RWPE2 (cell line): ENCODE data around the gene UBR4.

Experiments used
- ATAC-seq: fragments of 200-7000 bp; cut with Tn5 transposase; 3 replicates; pipeline ENCODE4 v1.9.1; 2021; ENCODE audit warnings: low read depth
- DNase-seq: peaks from one replicate; pipeline ENCODE4 v3.0.0-alpha.2; 2020; ENCODE audit warnings: low spot score
- H3K27ac ChIP-seq: fragments of 450-650 bp; 2 replicates; pipeline ENCODE4 v1.5.1; 2017; ENCODE audit warnings: mild to moderate bottlenecking; ENCODE audit not compliant: poor library complexity, severe bottlenecking
- H3K27me3 ChIP-seq: fragments of 250-450 bp; sonication (Bioruptor Pico); 2 replicates; pipeline ENCODE4 v1.5.1; 2021; ENCODE audit warnings: mild to moderate bottlenecking, moderate library complexity; ENCODE audit not compliant: insufficient read depth, poor library complexity, severe bottlenecking
- H3K36me3 ChIP-seq: fragments of 250-450 bp; sonication (Bioruptor Pico); 2 replicates; pipeline ENCODE4 v1.5.1; 2020; ENCODE audit warnings: low read depth, mild to moderate bottlenecking, moderate library complexity
- H3K4me1 ChIP-seq: fragments of 250-450 bp; sonication (Bioruptor Pico); 2 replicates; pipeline ENCODE4 v1.5.1; 2021; ENCODE audit warnings: mild to moderate bottlenecking, moderate library complexity; ENCODE audit not compliant: insufficient read depth, poor library complexity, severe bottlenecking
- H3K4me3 ChIP-seq: fragments of 250-450 bp; sonication (Bioruptor Pico); 2 replicates; pipeline ENCODE4 v1.5.1; 2021; ENCODE audit warnings: mild to moderate bottlenecking, moderate library complexity; ENCODE audit not compliant: severe bottlenecking
- H3K9me3 ChIP-seq: fragments of 250-450 bp; sonication (Bioruptor Pico); 2 replicates; pipeline ENCODE4 v1.5.1; 2021; ENCODE audit warnings: mild to moderate bottlenecking, moderate library complexity; ENCODE audit not compliant: severe bottlenecking
- TF ChIP-seq, protein P1 (sequence below): fragments of 450-650 bp; IDR thresholded peaks from one replicate; pipeline ENCODE4 v1.5.1; 2017; ENCODE audit warnings: mild to moderate bottlenecking, moderate library complexity; ENCODE audit not compliant: poor library complexity, severe bottlenecking

The UBR4 gene

DNA sequence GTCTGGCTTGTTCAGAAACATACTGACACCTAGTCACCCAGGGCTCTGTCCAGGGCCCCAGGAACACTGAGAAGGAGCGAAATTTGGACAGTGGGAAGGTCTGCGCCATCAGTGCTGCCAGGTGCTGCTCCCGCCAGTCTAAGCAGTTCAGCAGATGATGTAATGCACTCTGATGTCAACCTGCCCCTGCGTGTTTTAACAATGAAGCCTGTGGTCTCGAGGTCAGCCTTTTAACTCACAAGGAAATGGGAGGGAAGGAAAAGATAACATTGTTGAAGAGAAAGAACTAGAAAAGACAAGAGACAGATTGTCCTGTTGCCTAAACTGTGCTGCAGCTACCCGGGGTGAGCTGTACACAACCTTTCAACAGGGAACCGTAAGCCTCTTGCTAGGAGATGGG lies 127.0 kb downstream of the UBR4 start:
- Histone ChIP-seq H3K27ac (peak overlapping the region; percentile 43), H3K36me3 (peaks cover 94% of the 10 kb centered on the region), H3K4me3 (no peak overlapping the region), H3K4me1 (peaks cover 13% of the 10 kb centered on the region), H3K9me3 (no peaks in the 10 kb centered on the region), H3K27me3 (no peaks in the 10 kb centered on the region)
- ATAC-seq (peak; percentile 38; the same call in 1 of the 3 replicates), DNase-seq (no peak)
- TF ChIP-seq, protein P1, sequence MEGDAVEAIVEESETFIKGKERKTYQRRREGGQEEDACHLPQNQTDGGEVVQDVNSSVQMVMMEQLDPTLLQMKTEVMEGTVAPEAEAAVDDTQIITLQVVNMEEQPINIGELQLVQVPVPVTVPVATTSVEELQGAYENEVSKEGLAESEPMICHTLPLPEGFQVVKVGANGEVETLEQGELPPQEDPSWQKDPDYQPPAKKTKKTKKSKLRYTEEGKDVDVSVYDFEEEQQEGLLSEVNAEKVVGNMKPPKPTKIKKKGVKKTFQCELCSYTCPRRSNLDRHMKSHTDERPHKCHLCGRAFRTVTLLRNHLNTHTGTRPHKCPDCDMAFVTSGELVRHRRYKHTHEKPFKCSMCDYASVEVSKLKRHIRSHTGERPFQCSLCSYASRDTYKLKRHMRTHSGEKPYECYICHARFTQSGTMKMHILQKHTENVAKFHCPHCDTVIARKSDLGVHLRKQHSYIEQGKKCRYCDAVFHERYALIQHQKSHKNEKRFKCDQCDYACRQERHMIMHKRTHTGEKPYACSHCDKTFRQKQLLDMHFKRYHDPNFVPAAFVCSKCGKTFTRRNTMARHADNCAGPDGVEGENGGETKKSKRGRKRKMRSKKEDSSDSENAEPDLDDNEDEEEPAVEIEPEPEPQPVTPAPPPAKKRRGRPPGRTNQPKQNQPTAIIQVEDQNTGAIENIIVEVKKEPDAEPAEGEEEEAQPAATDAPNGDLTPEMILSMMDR: no peak

GRCh38 chr1:19081218-19081893 lies 128.7 kb downstream of the UBR4 start:
- peak; percentile 22; the same call in 1 of the 3 replicates for ATAC-seq
- Histone ChIP-seq H3K27me3 (no peaks in the 10 kb centered on the region), H3K27ac (no peak overlapping the region), H3K4me1 (peaks cover 13% of the 10 kb centered on the region), H3K36me3 (peaks cover 92% of the 10 kb centered on the region), H3K9me3 (no peaks in the 10 kb centered on the region), H3K4me3 (no peak overlapping the region)
- TF ChIP-seq, protein P1: no peak
- no peak for DNase-seq

DNA sequence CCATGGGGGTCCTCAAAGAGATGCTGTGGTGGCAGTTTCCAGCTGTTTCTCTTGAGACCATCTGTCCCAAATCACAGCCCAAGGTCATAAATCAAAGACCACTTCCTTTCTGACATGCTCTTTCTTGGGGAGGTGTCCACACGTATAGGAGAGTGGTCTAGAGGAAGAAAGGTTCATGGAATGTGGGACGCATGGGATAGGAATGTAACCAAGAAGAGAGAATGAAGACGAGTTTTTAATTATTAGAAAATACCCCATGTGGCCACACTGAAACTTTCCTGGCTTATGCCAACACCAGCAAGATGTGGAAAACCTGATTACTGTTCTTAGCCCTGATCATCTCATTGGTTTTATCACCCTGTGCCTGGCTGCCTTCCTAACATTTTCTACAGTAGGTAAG lies 129.3 kb downstream of the UBR4 start:
- H3K4me3 ChIP-seq: no peak overlapping the region
- ATAC-seq (no peak), DNase-seq (no peak)
- peaks cover 96% of the 10 kb centered on the region for H3K36me3 ChIP-seq
- TF ChIP-seq, protein P1: no peak
- peaks cover 15% of the 10 kb centered on the region for H3K4me1 ChIP-seq
- no peaks in the 10 kb centered on the region for H3K27me3 ChIP-seq
- no peak overlapping the region for H3K27ac ChIP-seq
- no peaks in the 10 kb centered on the region for H3K9me3 ChIP-seq

- ATAC-seq: no peak
- no peak overlapping the region for H3K4me3 ChIP-seq
- no peak overlapping the region for H3K27ac ChIP-seq
Measured at GRCh38 chr1:19079541-19080472, 130.3 kb downstream of the UBR4 start.

More at GRCh38 chr1:19079541-19080472, 130.3 kb downstream of the UBR4 start:
- no peaks in the 10 kb centered on the region for H3K27me3 ChIP-seq
- peaks cover 91% of the 10 kb centered on the region for H3K36me3 ChIP-seq
- TF ChIP-seq, protein P1: no peak
- peaks cover 23% of the 10 kb centered on the region for H3K4me1 ChIP-seq
- no peak for DNase-seq
- no peaks in the 10 kb centered on the region for H3K9me3 ChIP-seq
